Heart left ventricle (tissue), 13 donors: ENCODE data around the gene RNF14.

Source experiments
- POLR2A ChIP-seq, 2 donors: fragments of 450-650 bp; IDR thresholded peaks; one replicate each; pipeline ENCODE4 v1.6.1; 2017; ENCODE audit warnings: antibody characterized with exemption in 2 of 2, mild to moderate bottlenecking in 2 of 2, moderate library complexity in 2 of 2
- TF ChIP-seq, protein P1 (sequence below), 12 donors: fragments of 200-600 bp; sonication (generic) in 4 of 12; IDR thresholded peaks; one replicate each; pipeline versions ENCODE4 v1.5.0 to v1.8.0; 2018 to 2022; ENCODE audit warnings: antibody characterized with exemption in 12 of 12, mild to moderate bottlenecking in 5 of 12
- donor health status: ischemic (EF 13 %, LVEDD 7.1; RV severe dilation, severe dysfunction).
- donor health status: DM: no; HTN: yes; CAD: no.
- donor health status: DM: no; HTN: no; CAD: no.
- donor health status: ischemic (EF 25% LVEDD 6.9; RV normal size, moderate dysfunction).
- donor health status: ischemic (EF 25% LVEDD 5.7; RV mildly dilated, moderate dysfunction).
- donor health status: ischemic (EF 35%, LVEDD 5.7; RV mildly dilated, moderate dysfunction).
- donor health status: nonischemic (EF 11% LVEDD 7.7; RV severe dilation, severe dysfunction).
- donor health status: DM: yes; HTN: yes; CAD: no.
- donor health status: PGD.
- donor health status: ischemic (EF 29% LVEDD 5.4; RV normal size, mild dysfunction).
- donor health status: nonischemic (EF 23%, LVEDD 6.1; RV moderate dilation, normal function).

DNA sequence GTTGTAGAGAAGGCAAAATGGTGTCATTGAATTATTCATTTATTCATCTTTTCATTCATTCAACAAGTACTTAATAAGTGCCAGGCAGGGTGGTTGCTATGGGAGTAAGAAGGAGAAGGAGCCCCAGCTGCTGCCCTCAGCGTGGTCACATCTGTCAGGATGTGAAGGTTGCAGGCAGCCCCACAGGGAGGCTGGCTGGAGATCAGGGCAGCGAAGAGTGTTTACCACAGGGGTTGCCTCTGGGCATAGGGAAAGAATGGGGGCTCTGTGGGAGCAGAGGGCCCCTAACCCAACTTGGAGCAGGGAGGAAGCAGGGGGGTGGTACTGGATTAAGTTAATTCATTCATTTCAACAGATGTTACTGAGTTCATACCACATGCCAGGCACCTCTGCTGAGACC lies 16.9 kb upstream of the RNF14 start:
- TF ChIP-seq, protein P1, sequence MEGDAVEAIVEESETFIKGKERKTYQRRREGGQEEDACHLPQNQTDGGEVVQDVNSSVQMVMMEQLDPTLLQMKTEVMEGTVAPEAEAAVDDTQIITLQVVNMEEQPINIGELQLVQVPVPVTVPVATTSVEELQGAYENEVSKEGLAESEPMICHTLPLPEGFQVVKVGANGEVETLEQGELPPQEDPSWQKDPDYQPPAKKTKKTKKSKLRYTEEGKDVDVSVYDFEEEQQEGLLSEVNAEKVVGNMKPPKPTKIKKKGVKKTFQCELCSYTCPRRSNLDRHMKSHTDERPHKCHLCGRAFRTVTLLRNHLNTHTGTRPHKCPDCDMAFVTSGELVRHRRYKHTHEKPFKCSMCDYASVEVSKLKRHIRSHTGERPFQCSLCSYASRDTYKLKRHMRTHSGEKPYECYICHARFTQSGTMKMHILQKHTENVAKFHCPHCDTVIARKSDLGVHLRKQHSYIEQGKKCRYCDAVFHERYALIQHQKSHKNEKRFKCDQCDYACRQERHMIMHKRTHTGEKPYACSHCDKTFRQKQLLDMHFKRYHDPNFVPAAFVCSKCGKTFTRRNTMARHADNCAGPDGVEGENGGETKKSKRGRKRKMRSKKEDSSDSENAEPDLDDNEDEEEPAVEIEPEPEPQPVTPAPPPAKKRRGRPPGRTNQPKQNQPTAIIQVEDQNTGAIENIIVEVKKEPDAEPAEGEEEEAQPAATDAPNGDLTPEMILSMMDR (IDR thresholded peaks at IDR 0.05) = no peak
- no peak for TF ChIP-seq POLR2A (IDR thresholded peaks at IDR 0.05)
